ENCODE results near the gene PZP. TPM values are rescaled to one million over a fixed set of nuclear protein-coding genes. Genes with fewer than 3 reads are reported as not detected.

The PZP gene
- total and polyA plus RNA-seq, 2 donors from 2014 or later = 0.31 TPM; not detected in 1

DNA sequence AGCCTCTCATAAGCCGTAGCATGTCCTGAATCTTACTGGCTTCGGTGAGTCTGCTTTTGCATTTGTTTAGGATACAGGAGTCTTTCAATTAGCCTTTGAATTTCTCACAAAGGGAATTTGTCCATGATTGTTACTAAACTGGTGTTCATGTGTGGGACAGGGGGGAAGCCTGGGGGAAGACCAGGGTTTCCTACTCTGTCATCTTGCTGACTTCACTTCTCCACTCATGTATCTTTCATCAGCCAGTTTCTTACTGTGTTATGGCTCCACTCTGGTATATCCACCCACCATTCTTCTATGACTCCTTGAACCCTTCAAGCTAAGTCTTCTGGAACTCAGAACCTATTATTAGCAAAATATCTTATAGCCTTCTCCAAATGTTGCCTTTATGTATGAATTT lies 60.7 kb downstream of the PZP start:
- Histone ChIP-seq H3K4me3 (ENCODE audit: low read length in 3 of 3) (no peak overlapping the region), H3K4me1 (ENCODE audit: control insufficient read depth in 2 of 3, insufficient read depth in 2 of 3, low read depth in 1 of 3, low read length in 3 of 3) (no peaks in the 10 kb centered on the region), H3K36me3 (ENCODE audit: control insufficient read depth in 2 of 3, insufficient read depth in 3 of 3, low read length in 3 of 3) (no peaks in the 10 kb centered on the region), H3K9me3 (ENCODE audit: control insufficient read depth in 2 of 3, insufficient read depth in 1 of 3, low read length in 3 of 3) (peaks cover 0 to 14% (median 0%) of the 10 kb centered on the region in 3 donors), H3K27ac (ENCODE audit: low read depth in 2 of 2, low read length in 2 of 2) (no peak overlapping the region), H3K27me3 (ENCODE audit: control insufficient read depth, insufficient read depth, low read length) (no peaks in the 10 kb centered on the region), H3K9ac (ENCODE audit: low read length in 3 of 3) (no peak overlapping the region)
- DNase-seq (no peak), FAIRE-seq (no peak)
- TF ChIP-seq, protein P1, sequence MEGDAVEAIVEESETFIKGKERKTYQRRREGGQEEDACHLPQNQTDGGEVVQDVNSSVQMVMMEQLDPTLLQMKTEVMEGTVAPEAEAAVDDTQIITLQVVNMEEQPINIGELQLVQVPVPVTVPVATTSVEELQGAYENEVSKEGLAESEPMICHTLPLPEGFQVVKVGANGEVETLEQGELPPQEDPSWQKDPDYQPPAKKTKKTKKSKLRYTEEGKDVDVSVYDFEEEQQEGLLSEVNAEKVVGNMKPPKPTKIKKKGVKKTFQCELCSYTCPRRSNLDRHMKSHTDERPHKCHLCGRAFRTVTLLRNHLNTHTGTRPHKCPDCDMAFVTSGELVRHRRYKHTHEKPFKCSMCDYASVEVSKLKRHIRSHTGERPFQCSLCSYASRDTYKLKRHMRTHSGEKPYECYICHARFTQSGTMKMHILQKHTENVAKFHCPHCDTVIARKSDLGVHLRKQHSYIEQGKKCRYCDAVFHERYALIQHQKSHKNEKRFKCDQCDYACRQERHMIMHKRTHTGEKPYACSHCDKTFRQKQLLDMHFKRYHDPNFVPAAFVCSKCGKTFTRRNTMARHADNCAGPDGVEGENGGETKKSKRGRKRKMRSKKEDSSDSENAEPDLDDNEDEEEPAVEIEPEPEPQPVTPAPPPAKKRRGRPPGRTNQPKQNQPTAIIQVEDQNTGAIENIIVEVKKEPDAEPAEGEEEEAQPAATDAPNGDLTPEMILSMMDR (IDR thresholded peaks at IDR 0.05; ENCODE audit: borderline replicate concordance, extremely low read depth, insufficient read depth) = no peak
- intact Hi-C loops (cut with DNase I) = no loop called here

DNA sequence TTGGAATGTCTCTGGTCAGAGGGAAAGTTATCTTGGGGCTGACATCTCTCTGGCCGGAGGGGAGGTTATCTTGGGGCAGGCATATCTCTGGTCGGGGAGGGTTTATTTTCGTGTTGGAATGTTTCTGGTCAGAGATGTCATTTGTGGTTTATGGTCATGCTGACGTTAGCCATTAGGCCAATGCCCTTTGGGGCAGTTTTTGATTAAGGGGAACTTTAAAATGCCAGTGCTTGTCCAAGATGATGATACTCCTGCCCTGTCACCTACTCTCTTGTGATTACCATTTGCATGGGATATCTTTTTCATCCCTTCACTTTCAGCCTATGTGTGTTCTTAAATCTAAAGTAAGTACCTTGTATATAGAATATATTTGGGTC lies 63.5 kb downstream of the PZP start:
- H3K36me3 ChIP-seq (ENCODE audit: control insufficient read depth in 2 of 3, insufficient read depth in 3 of 3, low read length in 3 of 3) = no peaks in the 10 kb centered on the region
- peaks cover 0 to 14% (median 0%) of the 10 kb centered on the region in 3 donors for H3K9me3 ChIP-seq (ENCODE audit: control insufficient read depth in 2 of 3, insufficient read depth in 1 of 3, low read length in 3 of 3)
- no peak for DNase-seq
- no peak for FAIRE-seq
- no peak overlapping the region for H3K9ac ChIP-seq (ENCODE audit: low read length in 3 of 3)
- no peaks in the 10 kb centered on the region for H3K27me3 ChIP-seq (ENCODE audit: control insufficient read depth, insufficient read depth, low read length)
- intact Hi-C loops (cut with DNase I) = no loop called here
- TF ChIP-seq, protein P1 (IDR thresholded peaks at IDR 0.05; ENCODE audit: borderline replicate concordance, extremely low read depth, insufficient read depth) = no peak
- H3K4me3 ChIP-seq (ENCODE audit: low read length in 3 of 3) = no peak overlapping the region
- no peak overlapping the region for H3K27ac ChIP-seq (ENCODE audit: low read depth in 2 of 2, low read length in 2 of 2)
- H3K4me1 ChIP-seq (ENCODE audit: control insufficient read depth in 2 of 3, insufficient read depth in 2 of 3, low read depth in 1 of 3, low read length in 3 of 3) = no peaks in the 10 kb centered on the region

DNA sequence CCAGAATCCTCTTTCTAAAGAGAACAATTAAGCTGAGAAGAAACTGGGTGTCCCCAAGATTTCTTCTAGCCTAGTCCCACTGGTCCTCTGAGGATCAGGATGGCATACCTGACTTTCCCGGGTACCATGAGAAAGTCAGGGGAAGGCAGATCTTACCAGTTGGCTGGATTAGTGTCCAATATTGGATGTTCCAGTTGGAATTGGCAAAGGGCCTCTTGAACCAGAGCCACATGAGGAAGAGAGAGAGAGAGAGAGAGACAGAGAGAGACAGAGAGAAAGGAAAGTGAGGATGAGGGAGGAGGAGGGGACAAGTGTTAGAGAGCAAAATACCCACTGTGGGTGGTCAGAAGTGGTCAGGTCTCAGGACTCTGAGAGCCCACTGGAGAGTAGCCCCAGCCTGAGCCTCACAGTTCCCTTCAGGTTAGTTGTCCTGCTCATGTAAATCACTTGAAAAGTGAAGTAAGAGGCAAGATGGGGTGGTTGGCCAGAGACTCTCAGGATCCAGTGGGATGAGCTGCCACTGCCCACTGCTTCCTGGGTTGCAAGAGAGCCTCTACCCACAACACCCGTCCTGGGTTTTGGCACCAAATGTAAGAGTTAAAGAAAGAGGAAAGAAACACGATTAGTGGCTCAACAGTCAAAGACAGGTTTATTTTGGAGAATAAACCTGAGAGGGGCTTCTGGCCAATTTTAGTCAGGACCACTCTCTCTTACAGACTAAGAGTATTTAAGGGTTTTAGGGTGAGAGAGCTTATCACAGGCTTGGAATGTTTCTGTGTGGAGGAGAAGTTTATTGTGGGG lies 64.1 kb downstream of the PZP start:
- H3K27ac ChIP-seq (ENCODE audit: low read depth in 2 of 2, low read length in 2 of 2) = no peak overlapping the region
- TF ChIP-seq, protein P1 (IDR thresholded peaks at IDR 0.05; ENCODE audit: borderline replicate concordance, extremely low read depth, insufficient read depth) = no peak
- H3K27me3 ChIP-seq (ENCODE audit: control insufficient read depth, insufficient read depth, low read length) = no peaks in the 10 kb centered on the region
- peaks cover 0 to 14% (median 2%) of the 10 kb centered on the region in 3 donors for H3K9me3 ChIP-seq (ENCODE audit: control insufficient read depth in 2 of 3, insufficient read depth in 1 of 3, low read length in 3 of 3)
- intact Hi-C loops (cut with DNase I) = no loop called here
- DNase-seq = no peak
- no peak overlapping the region for H3K9ac ChIP-seq (ENCODE audit: low read length in 3 of 3)
- H3K4me1 ChIP-seq (ENCODE audit: control insufficient read depth in 2 of 3, insufficient read depth in 2 of 3, low read depth in 1 of 3, low read length in 3 of 3) = no peaks in the 10 kb centered on the region
- H3K4me3 ChIP-seq (ENCODE audit: low read length in 3 of 3) = no peak overlapping the region
- FAIRE-seq = no peak
- H3K36me3 ChIP-seq (ENCODE audit: control insufficient read depth in 2 of 3, insufficient read depth in 3 of 3, low read length in 3 of 3) = no peaks in the 10 kb centered on the region

Data from kidney (tissue), 14 donors.